Activated CD4-positive, alpha-beta memory T cell treated with anti-CD3 and anti-CD28 coated beads for 36 hours (primary cell): ENCODE results near the gene BNC2. TPM values are rescaled to one million over a fixed set of nuclear protein-coding genes. Genes with fewer than 3 reads are reported as not detected.

Source experiments
- CTCF ChIA-PET: fragments of 350-600 bp; sonication (Branson Sonifier 250); formaldehyde crosslinking; loops from one replicate; lab custom pipeline; 2021; ENCODE audit warnings: antibody characterized with exemption, inconsistent platforms; lab: Charles Lee
- POLR2A ChIA-PET: fragments of 350-600 bp; sonication (Branson Sonifier 250); formaldehyde crosslinking; loops from one replicate; lab custom pipeline; 2021; ENCODE audit warnings: antibody characterized with exemption; lab: Charles Lee
- DNase-seq: peaks from one replicate; pipeline ENCODE4 v3.0.0-alpha.2; 2020
- H3K27ac Mint-ChIP-seq: one replicate; pipeline ENCODE4 v1.8.0; 2021; ENCODE audit warnings: mixed read lengths
- H3K27me3 Mint-ChIP-seq: one replicate; pipeline ENCODE4 v1.8.0; 2021; ENCODE audit warnings: mixed read lengths
- H3K36me3 Mint-ChIP-seq: one replicate; pipeline ENCODE4 v1.8.0; 2021; ENCODE audit warnings: mixed read lengths
- H3K4me1 Mint-ChIP-seq: one replicate; pipeline ENCODE4 v1.8.0; 2021; ENCODE audit warnings: low read depth, mixed read lengths
- H3K4me3 Mint-ChIP-seq: one replicate; pipeline ENCODE4 v1.8.0; 2021; ENCODE audit warnings: mild to moderate bottlenecking, mixed read lengths
- H3K9me3 Mint-ChIP-seq: one replicate; pipeline ENCODE4 v1.8.0; 2021; ENCODE audit warnings: mixed read lengths
- intact Hi-C: fragments of 100-400 bp; cut with micrococcal nuclease; formaldehyde crosslinking; loops from one replicate; pipeline ENCODE4 v1.15.1; 2023
- total RNA-seq, 2 experiments: library from RNA; stranded (reverse); gene quantifications; one replicate each; pipeline ENCODE4 v1.2.3, GENCODE V29; 2021

The BNC2 gene
- total RNA-seq, 2 experiments from 2014 or later: not detected

DNA sequence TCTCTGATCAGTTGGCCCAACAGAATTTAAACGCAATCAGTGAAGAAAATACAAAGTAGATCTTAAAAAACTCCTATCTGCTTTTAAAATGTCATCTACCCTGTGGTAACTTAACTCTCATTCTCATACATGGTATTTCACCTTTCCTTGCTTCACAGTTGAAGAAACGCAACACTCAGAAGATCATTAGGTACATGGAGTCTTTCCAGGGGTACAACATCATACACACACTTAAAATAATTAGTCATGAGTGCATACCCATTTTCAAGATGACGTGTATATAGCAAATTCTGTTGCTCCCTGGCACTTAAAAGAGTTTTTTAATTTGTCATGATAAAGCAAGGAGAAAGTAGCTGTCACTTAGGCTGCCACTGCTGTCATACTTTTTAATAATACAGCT lies 259.9 kb downstream of the BNC2 start:
- no peaks in the 10 kb centered on the region for H3K4me1 Mint-ChIP-seq
- H3K36me3 Mint-ChIP-seq: no peaks in the 10 kb centered on the region
- POLR2A ChIA-PET: no interaction called here
- H3K9me3 Mint-ChIP-seq: no peaks in the 10 kb centered on the region
- intact Hi-C loops: no loop called here
- H3K4me3 Mint-ChIP-seq: no peak overlapping the region
- DNase-seq: no peak
- no peaks in the 10 kb centered on the region for H3K27me3 Mint-ChIP-seq
- no peak overlapping the region for H3K27ac Mint-ChIP-seq
- CTCF ChIA-PET: no interaction called here

DNA sequence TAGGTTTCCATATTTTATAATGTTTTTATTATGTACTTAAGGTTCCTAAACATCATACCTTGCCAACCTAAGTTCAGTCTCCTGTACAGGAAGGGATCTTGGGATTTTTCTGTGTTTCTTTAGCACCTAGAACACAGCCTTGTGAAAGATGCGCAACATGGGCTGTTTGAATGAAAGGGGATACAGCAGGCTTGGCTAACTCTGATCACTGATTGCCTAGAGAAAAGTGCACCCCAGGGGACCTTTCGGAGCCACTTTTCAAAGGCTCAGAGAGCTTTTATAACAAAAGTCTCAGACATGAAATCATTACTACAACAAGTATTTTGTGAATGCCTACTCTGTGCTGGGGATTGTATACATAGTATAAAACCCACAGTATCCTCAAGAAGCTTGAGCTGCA lies 261.6 kb downstream of the BNC2 start:
- no peaks in the 10 kb centered on the region for H3K36me3 Mint-ChIP-seq
- ChIA-PET POLR2A (no interaction called here), CTCF (no interaction called here)
- no peaks in the 10 kb centered on the region for H3K27me3 Mint-ChIP-seq
- no peak overlapping the region for H3K27ac Mint-ChIP-seq
- no peaks in the 10 kb centered on the region for H3K4me1 Mint-ChIP-seq
- no peak overlapping the region for H3K4me3 Mint-ChIP-seq
- DNase-seq: no peak
- H3K9me3 Mint-ChIP-seq: peaks cover 4% of the 10 kb centered on the region
- intact Hi-C loops: no loop called here

GRCh38 chr9:16602494-16602893 lies 268.0 kb downstream of the BNC2 start:
- Mint-ChIP-seq H3K36me3 (no peaks in the 10 kb centered on the region), H3K4me1 (no peaks in the 10 kb centered on the region), H3K9me3 (peaks cover 4% of the 10 kb centered on the region), H3K4me3 (no peak overlapping the region), H3K27me3 (no peaks in the 10 kb centered on the region), H3K27ac (no peak overlapping the region)
- intact Hi-C loops: no loop called here
- ChIA-PET CTCF (no interaction called here), POLR2A (no interaction called here)
- no peak for DNase-seq

- intact Hi-C loops: no loop called here
- ChIA-PET POLR2A (no interaction called here), CTCF (no interaction called here)
- H3K27ac Mint-ChIP-seq: no peak overlapping the region
- H3K36me3 Mint-ChIP-seq: no peaks in the 10 kb centered on the region
- no peaks in the 10 kb centered on the region for H3K27me3 Mint-ChIP-seq
- no peaks in the 10 kb centered on the region for H3K4me1 Mint-ChIP-seq
- H3K9me3 Mint-ChIP-seq: peaks cover 4% of the 10 kb centered on the region
- no peak overlapping the region for H3K4me3 Mint-ChIP-seq
- DNase-seq: no peak
Observed at GRCh38 chr9:16601991-16602390, 268.5 kb downstream of the BNC2 start.

DNA sequence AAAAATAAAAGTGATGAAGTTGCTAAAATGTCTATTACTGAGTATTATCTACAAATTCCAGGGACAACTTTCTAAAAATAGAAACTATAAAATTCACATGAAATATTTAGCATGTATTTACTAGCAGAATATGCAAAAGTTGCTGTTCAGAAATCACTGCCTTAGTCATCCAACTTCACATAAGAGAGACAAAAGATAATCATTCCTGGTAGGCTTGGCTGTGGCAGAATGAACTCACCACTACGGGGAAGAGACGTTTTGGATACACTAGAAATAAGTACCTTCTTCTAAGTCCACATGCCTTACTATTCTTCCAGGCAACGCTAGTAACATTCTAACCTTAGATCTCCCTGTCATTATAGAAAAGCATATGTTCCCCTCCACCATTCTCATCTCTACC lies 272.2 kb downstream of the BNC2 start:
- Mint-ChIP-seq H3K9me3 (no peaks in the 10 kb centered on the region), H3K36me3 (no peaks in the 10 kb centered on the region)
- CTCF ChIA-PET: no interaction called here

GRCh38 chr9:16597136-16597535 lies 273.3 kb downstream of the BNC2 start:
- intact Hi-C loops: no loop called here
- POLR2A ChIA-PET: no interaction called here

More for the DNA sequence above, 272.2 kb downstream of the BNC2 start:
- POLR2A ChIA-PET: no interaction called here
- no peaks in the 10 kb centered on the region for H3K4me1 Mint-ChIP-seq
- intact Hi-C loops: no loop called here
- no peaks in the 10 kb centered on the region for H3K27me3 Mint-ChIP-seq
- no peak overlapping the region for H3K27ac Mint-ChIP-seq
- DNase-seq: no peak
- H3K4me3 Mint-ChIP-seq: no peak overlapping the region

GRCh38 chr9:16595227-16595626 lies 275.2 kb downstream of the BNC2 start:
- intact Hi-C loops: no loop called here
- H3K4me1 Mint-ChIP-seq: no peaks in the 10 kb centered on the region

More at GRCh38 chr9:16597136-16597535, 273.3 kb downstream of the BNC2 start:
- Mint-ChIP-seq H3K9me3 (no peaks in the 10 kb centered on the region), H3K36me3 (no peaks in the 10 kb centered on the region), H3K4me3 (no peak overlapping the region), H3K27ac (no peak overlapping the region), H3K27me3 (no peaks in the 10 kb centered on the region), H3K4me1 (no peaks in the 10 kb centered on the region)
- DNase-seq: no peak
- CTCF ChIA-PET: no interaction called here

GRCh38 chr9:16594787-16595186 lies 275.7 kb downstream of the BNC2 start:
- DNase-seq: no peak
- Mint-ChIP-seq H3K4me3 (no peak overlapping the region), H3K9me3 (no peaks in the 10 kb centered on the region), H3K27me3 (no peaks in the 10 kb centered on the region), H3K4me1 (no peaks in the 10 kb centered on the region), H3K27ac (no peak overlapping the region), H3K36me3 (no peaks in the 10 kb centered on the region)
- intact Hi-C loops: no loop called here
- ChIA-PET CTCF (no interaction called here), POLR2A (no interaction called here)

More at GRCh38 chr9:16595227-16595626, 275.2 kb downstream of the BNC2 start:
- no peak overlapping the region for H3K4me3 Mint-ChIP-seq
- no peaks in the 10 kb centered on the region for H3K9me3 Mint-ChIP-seq
- no peaks in the 10 kb centered on the region for H3K36me3 Mint-ChIP-seq
- H3K27me3 Mint-ChIP-seq: no peaks in the 10 kb centered on the region
- ChIA-PET CTCF (no interaction called here), POLR2A (no interaction called here)
- DNase-seq: no peak
- no peak overlapping the region for H3K27ac Mint-ChIP-seq

- H3K27me3 Mint-ChIP-seq: no peaks in the 10 kb centered on the region
- H3K4me1 Mint-ChIP-seq: no peaks in the 10 kb centered on the region
- intact Hi-C loops: no loop called here
- ChIA-PET CTCF (no interaction called here), POLR2A (no interaction called here)
- no peaks in the 10 kb centered on the region for H3K36me3 Mint-ChIP-seq
- H3K27ac Mint-ChIP-seq: no peak overlapping the region
- H3K4me3 Mint-ChIP-seq: no peak overlapping the region
- no peak for DNase-seq
- H3K9me3 Mint-ChIP-seq: no peaks in the 10 kb centered on the region
Observed at GRCh38 chr9:16593746-16594145, 276.7 kb downstream of the BNC2 start.

DNA sequence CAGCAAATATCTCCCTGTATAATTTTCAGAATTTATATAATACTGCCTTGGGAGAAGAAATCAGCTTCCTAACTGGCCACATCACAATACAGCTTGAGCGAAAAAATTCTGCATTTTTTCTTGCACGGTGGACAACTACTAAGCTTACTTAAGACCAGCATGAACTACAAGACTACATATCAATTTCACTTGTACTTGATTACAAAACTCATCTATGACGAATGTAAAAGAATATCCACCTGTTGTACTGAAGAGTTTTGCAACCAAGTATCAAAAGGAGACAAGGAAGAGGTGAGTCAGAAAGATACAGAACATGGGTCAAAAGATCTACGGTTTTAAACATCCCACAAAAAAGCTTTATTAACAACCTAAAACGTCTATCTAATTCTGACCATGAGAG lies 279.4 kb downstream of the BNC2 start:
- no peak overlapping the region for H3K4me3 Mint-ChIP-seq
- H3K36me3 Mint-ChIP-seq: no peaks in the 10 kb centered on the region
- peaks cover 2% of the 10 kb centered on the region for H3K9me3 Mint-ChIP-seq
- ChIA-PET POLR2A (no interaction called here), CTCF (no interaction called here)
- intact Hi-C loops: no loop called here
- no peaks in the 10 kb centered on the region for H3K27me3 Mint-ChIP-seq
- no peaks in the 10 kb centered on the region for H3K4me1 Mint-ChIP-seq
- no peak overlapping the region for H3K27ac Mint-ChIP-seq
- no peak for DNase-seq

- no peaks in the 10 kb centered on the region for H3K36me3 Mint-ChIP-seq
- ChIA-PET POLR2A (no interaction called here), CTCF (no interaction called here)
- H3K27ac Mint-ChIP-seq: no peak overlapping the region
- no peak overlapping the region for H3K4me3 Mint-ChIP-seq
- H3K4me1 Mint-ChIP-seq: no peaks in the 10 kb centered on the region
- H3K27me3 Mint-ChIP-seq: no peaks in the 10 kb centered on the region
- peaks cover 2% of the 10 kb centered on the region for H3K9me3 Mint-ChIP-seq
- intact Hi-C loops: no loop called here
- no peak for DNase-seq
Observed at GRCh38 chr9:16585591-16585990, 284.9 kb downstream of the BNC2 start.

DNA sequence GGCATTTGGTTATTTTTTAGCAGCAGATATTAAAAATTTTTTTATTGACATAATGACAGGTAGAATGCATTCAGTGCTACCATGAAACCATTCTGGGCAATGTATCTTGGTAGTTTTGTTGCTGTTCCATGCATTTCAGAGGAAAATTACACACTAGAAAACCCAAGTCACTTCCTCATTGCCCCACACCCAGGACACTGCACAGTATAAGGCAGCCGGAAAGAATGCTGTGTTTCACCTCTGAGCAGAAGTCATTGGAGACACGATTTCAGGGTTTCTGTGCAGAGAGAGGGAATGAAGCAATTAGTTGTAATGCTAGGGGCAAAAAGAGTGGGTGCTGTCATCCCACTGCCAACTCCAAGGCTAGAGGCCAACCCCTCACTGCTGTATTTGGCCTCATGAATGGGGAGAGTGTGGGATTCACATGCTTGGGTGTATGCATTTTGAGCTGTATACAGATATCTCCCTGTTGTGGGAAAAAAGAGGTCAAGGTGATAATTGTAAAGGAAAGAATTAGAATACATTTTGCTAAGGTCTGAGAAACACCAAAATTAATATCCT lies 290.5 kb downstream of the BNC2 start:
- Mint-ChIP-seq H3K4me1 (no peaks in the 10 kb centered on the region), H3K27ac (no peak overlapping the region), H3K9me3 (no peaks in the 10 kb centered on the region), H3K27me3 (no peaks in the 10 kb centered on the region), H3K36me3 (no peaks in the 10 kb centered on the region), H3K4me3 (no peak overlapping the region)
- ChIA-PET CTCF (no interaction called here), POLR2A (no interaction called here)
- intact Hi-C loops: no loop called here
- DNase-seq: no peak

GRCh38 chr9:16575986-16576245 lies 294.6 kb downstream of the BNC2 start:
- intact Hi-C loops: no loop called here
- Mint-ChIP-seq H3K27ac (no peak overlapping the region), H3K36me3 (no peaks in the 10 kb centered on the region), H3K4me1 (no peaks in the 10 kb centered on the region), H3K9me3 (no peaks in the 10 kb centered on the region), H3K27me3 (no peaks in the 10 kb centered on the region), H3K4me3 (no peak overlapping the region)
- DNase-seq: no peak
- CTCF ChIA-PET: no interaction called here
- POLR2A ChIA-PET: no interaction called here
